GM23248 (cell line): ENCODE results near the gene IQGAP2. TPM values are rescaled to one million over a fixed set of nuclear protein-coding genes. Genes with fewer than 3 reads are reported as not detected.
A peak's percentile ranks its signal among the peaks of the same experiment; 100 is the strongest.

Source experiments
- DNase-seq: peaks from one replicate; pipeline ENCODE4 v3.0.0-alpha.2; 2015
- H2AFZ ChIP-seq: fragments of 200-600 bp; sonication (generic); 2 replicates; pipeline ENCODE4 v1.6.1; 2016; ENCODE audit warnings: antibody characterized with exemption
- H3F3A ChIP-seq: fragments of 200-600 bp; sonication (generic); 2 replicates; pipeline ENCODE4 v1.6.1; 2016; ENCODE audit warnings: mild to moderate bottlenecking, antibody characterized with exemption, mixed run types; ENCODE audit not compliant: insufficient read depth
- H3K27ac ChIP-seq: fragments of 200-600 bp; sonication (generic); 2 replicates; pipeline ENCODE4 v1.5.1; 2016; ENCODE audit warnings: mild to moderate bottlenecking
- H3K27me3 ChIP-seq: fragments of 200-600 bp; sonication (generic); replicated peaks from 2 replicates; pipeline ENCODE4 v1.6.1; 2016; ENCODE audit warnings: mild to moderate bottlenecking; ENCODE audit not compliant: insufficient read depth
- H3K36me3 ChIP-seq: fragments of 200-600 bp; sonication (generic); 2 replicates; pipeline ENCODE4 v1.6.1; 2016; ENCODE audit warnings: low read depth, mild to moderate bottlenecking
- H3K4me1 ChIP-seq: fragments of 200-600 bp; sonication (generic); 2 replicates; pipeline ENCODE4 v1.6.1; 2016; ENCODE audit warnings: mild to moderate bottlenecking; ENCODE audit not compliant: insufficient read depth
- H3K4me2 ChIP-seq: fragments of 200-600 bp; sonication (generic); one replicate; pipeline ENCODE4 v1.6.1; 2016; ENCODE audit warnings: mild to moderate bottlenecking; ENCODE audit not compliant: unreplicated experiment
- H3K4me3 ChIP-seq: fragments of 200-600 bp; sonication (generic); 2 replicates; pipeline ENCODE4 v1.5.1; 2016; ENCODE audit warnings: mild to moderate bottlenecking
- H3K79me2 ChIP-seq: fragments of 200-600 bp; sonication (generic); 2 replicates; pipeline ENCODE4 v1.6.1; 2016; ENCODE audit warnings: mild to moderate bottlenecking; ENCODE audit not compliant: insufficient read depth
- H3K9ac ChIP-seq: fragments of 200-600 bp; sonication (generic); 2 replicates; pipeline ENCODE4 v1.6.1; 2016; ENCODE audit warnings: mild to moderate bottlenecking
- H3K9me2 ChIP-seq: fragments of 200-600 bp; sonication (generic); 2 replicates; pipeline ENCODE4 v1.6.1; 2016; ENCODE audit warnings: mixed run types, mild to moderate bottlenecking, moderate library complexity; ENCODE audit not compliant: insufficient read depth
- H3K9me3 ChIP-seq: fragments of 200-600 bp; sonication (generic); one replicate; pipeline ENCODE4 v1.6.1; 2017; ENCODE audit warnings: low read depth
- H4K20me1 ChIP-seq: fragments of 200-600 bp; sonication (generic); 2 replicates; pipeline ENCODE4 v1.6.0; 2016; ENCODE audit not compliant: insufficient read depth
- EZH2 ChIP-seq: fragments of 200-600 bp; sonication (generic); IDR thresholded peaks from 2 replicates; pipeline ENCODE4 v1.6.1; 2018; ENCODE audit warnings: antibody characterized with exemption, mild to moderate bottlenecking; ENCODE audit not compliant: insufficient read depth, poor library complexity, severe bottlenecking
- EZH2phosphoT487 ChIP-seq: fragments of 200-600 bp; sonication (generic); IDR thresholded peaks from 2 replicates; pipeline ENCODE4 v1.6.1; 2018; ENCODE audit warnings: antibody characterized with exemption, moderate library complexity, mild to moderate bottlenecking, low read depth; ENCODE audit not compliant: insufficient read depth
- WGBS, 2 experiments: methylation state at CpG; one replicate each; pipeline ENCODE4 v1.1.6; 2015 to 2017; ENCODE audit warnings: low lambda C conversion rate in 2 of 2, low coverage in 1 of 2; ENCODE audit errors: missing lambda C conversion rate in 2 of 2; 5-methylcytosine and 5-hydroxymethylcytosine counted together
- in situ Hi-C: fragments of 300-500 bp; cut with MboI; formaldehyde crosslinking; loops from 2 replicates; pipeline ENCODE4 v1.15.0; 2020
- polyA plus RNA-seq: library from polyadenylated mRNA; unstranded; fragments of >200 nt; fragmentation: Nextera tagmentation; extraction: Ambion mirVana; gene quantifications from 2 replicates; pipeline ENCODE4 v1.2.1, GENCODE V29; 2016
- total RNA-seq: library from RNA; depleted of rRNA; stranded (reverse); fragments of >200 nt; shearing (Covaris generic); gene quantifications from 2 replicates; pipeline ENCODE4 v1.2.3, GENCODE V29; 2014

IQGAP2 gene
- total and polyA plus RNA-seq, 2 experiments from 2014 or later = 0.11 TPM; not detected in 1

DNA sequence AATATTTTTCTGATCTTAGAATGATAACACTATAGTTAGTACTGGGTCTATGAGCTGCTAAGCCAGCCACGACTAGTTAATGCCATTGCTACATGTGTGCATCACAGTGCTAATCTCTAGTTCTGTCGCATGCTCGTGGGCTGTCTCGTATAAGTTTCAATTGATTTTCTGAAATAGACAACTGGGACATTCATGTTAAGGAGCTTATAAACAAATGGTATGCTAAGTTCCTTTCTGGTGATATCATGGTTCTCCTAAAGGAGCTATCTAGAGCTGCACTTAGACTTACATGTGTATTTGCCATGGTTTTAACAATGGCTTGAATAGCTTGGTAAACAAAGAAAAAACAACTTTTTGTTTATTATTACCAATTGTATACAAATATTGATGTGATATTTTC is 173.9 kb downstream of the IQGAP2 start:
- 55 to 60% methylated on average over 4 of the region's 4 CpGs for WGBS, 2 experiments
- Histone ChIP-seq H3K9me3 (no peaks in the 10 kb centered on the region), H3F3A (no peaks in the 10 kb centered on the region), H2AFZ (no peak overlapping the region), H3K27me3 (peaks cover 35% of the 10 kb centered on the region), H3K9ac (no peak overlapping the region), H3K9me2 (no peaks in the 10 kb centered on the region), H3K4me3 (no peak overlapping the region), H4K20me1 (no peaks in the 10 kb centered on the region), H3K27ac (no peak overlapping the region), H3K79me2 (no peaks in the 10 kb centered on the region), H3K36me3 (no peaks in the 10 kb centered on the region), H3K4me2 (no peak overlapping the region), H3K4me1 (no peaks in the 10 kb centered on the region)
- DNase-seq = no peak
- in situ Hi-C loops = no loop called here
- TF ChIP-seq EZH2 = no peak
- TF ChIP-seq EZH2phosphoT487 = no peak

DNA sequence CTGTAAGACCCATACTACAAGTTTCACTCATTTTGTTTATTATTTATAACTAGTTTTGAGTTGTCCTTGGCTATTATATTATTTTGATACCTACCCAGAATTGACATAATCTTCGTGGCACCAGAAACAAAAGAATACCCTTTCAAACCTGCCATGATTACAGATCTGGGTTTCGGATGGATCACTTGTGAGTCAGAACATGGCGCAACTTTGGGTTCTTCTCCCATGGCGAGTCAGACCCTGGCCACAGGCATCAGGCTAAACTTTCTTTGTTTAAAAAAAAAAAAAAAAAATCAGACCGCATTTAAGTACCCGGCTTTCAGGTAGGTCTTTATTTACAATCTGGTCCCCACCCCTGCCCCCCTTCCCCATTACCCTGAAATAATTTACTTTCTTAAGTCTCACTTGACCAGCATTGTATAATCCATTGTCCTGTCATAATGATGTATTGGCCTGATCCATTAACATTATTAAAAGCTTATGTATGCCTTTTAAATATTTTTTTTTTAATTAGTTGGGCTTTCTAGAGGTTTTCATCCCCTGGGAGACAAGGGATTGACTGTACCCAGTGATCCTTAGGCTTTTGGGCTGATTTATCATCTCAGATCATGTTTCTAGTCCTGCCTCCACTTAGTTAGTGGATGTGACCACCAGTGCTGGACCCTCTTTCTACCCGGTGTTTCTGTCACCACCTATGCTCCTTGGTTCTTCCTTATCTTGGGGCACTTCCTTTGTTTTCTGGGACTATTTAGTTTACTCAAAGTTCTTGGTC is 176.3 kb downstream of the IQGAP2 start:
- H3K4me3 ChIP-seq = no peak overlapping the region
- peaks cover 43% of the 10 kb centered on the region for H3K27me3 ChIP-seq
- H3F3A ChIP-seq = no peaks in the 10 kb centered on the region
- no peak overlapping the region for H3K27ac ChIP-seq
- no peaks in the 10 kb centered on the region for H3K79me2 ChIP-seq
- DNase-seq = peak; percentile 55
- H3K9me2 ChIP-seq = no peaks in the 10 kb centered on the region
- WGBS, 2 experiments = 37 to 41% methylated on average over 7 of the region's 7 CpGs
- no peaks in the 10 kb centered on the region for H3K9me3 ChIP-seq
- no peak overlapping the region for H2AFZ ChIP-seq
- H3K4me1 ChIP-seq = no peaks in the 10 kb centered on the region
- no peaks in the 10 kb centered on the region for H3K36me3 ChIP-seq
- TF ChIP-seq EZH2 = no peak
- no peak overlapping the region for H3K4me2 ChIP-seq
- in situ Hi-C loops = no loop called here
- H3K9ac ChIP-seq = no peak overlapping the region
- no peaks in the 10 kb centered on the region for H4K20me1 ChIP-seq

DNA sequence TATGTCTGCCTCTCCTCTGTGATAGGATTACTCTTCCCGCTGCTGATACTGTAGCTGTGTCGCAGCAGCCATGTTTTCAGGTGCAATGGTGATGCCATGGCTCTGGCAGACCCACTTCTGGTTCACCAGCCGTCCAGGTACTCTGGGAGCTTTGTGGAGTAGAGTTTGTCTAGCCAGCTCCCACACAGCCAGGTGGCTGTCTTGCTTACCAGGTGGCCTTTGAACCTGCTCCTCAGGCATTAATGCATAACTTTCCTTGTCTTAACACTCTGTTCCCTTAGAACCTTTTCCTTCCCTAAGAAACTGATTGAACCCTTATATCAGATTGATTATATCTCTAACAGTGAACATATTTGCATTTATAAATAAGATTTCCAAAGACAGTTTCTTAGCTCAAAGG is 177.9 kb downstream of the IQGAP2 start:
- Histone ChIP-seq H2AFZ (no peak overlapping the region), H3K4me3 (no peak overlapping the region), H3K27me3 (peaks cover 45% of the 10 kb centered on the region), H3K27ac (no peak overlapping the region), H3K9me2 (no peaks in the 10 kb centered on the region), H3K4me1 (no peaks in the 10 kb centered on the region), H4K20me1 (no peaks in the 10 kb centered on the region), H3K9ac (no peak overlapping the region), H3K36me3 (no peaks in the 10 kb centered on the region), H3K9me3 (no peaks in the 10 kb centered on the region), H3F3A (no peaks in the 10 kb centered on the region), H3K79me2 (no peaks in the 10 kb centered on the region), H3K4me2 (no peak overlapping the region)
- in situ Hi-C loops = no loop called here
- no peak for DNase-seq
- TF ChIP-seq EZH2phosphoT487 (no peak), EZH2 (no peak)
- 63 to 64% methylated on average over 3 of the region's 3 CpGs for WGBS, 2 experiments

DNA sequence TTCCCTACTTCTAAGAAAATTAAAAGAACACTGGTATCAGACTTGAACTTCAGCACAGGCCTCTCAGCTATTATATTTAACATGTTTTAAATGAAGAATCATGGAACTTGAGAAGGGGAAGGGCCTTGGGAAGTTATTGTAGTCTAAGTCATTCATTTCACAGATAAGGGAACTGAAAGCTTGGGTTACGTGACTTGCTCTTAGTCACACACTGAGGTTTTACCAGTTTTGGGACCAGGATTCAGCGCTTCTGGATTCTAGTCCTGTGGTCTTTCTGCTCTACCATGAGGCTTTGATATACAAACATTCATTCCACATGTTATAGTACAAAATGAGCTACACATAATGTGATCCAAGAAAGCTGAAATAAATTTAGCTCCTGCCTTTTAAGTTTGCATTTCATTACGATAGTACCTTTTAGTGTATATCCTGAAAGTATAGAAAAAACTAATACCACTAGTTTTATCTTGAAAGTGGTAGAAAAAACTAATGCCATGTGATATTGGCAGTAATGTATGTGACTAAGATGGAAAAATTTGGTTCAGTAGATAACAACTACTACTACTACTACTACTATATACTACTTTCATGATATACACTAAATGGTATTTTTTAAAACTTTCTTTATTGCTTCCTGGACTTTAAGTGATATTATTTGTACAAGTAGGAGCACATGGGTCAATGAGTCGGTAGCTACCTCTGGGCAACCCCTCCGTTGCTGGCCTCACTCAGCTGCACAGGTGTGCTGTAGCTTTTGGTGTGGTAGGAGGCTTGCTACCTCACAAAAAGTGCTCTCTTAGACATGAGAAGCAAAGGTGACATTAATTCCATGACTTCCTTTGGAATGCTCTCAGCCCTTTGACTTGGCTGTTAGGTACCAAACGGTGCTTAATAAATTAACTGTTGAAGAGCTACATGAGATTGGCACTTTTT is 179.4 kb downstream of the IQGAP2 start:
- Histone ChIP-seq H3K4me3 (no peak overlapping the region), H2AFZ (no peak overlapping the region), H3K4me2 (no peak overlapping the region), H3F3A (no peaks in the 10 kb centered on the region), H3K9me3 (no peaks in the 10 kb centered on the region), H3K27ac (no peak overlapping the region), H4K20me1 (no peaks in the 10 kb centered on the region), H3K9me2 (no peaks in the 10 kb centered on the region), H3K36me3 (no peaks in the 10 kb centered on the region), H3K27me3 (peaks cover 38% of the 10 kb centered on the region), H3K9ac (no peak overlapping the region), H3K79me2 (no peaks in the 10 kb centered on the region), H3K4me1 (no peaks in the 10 kb centered on the region)
- DNase-seq = no peak
- TF ChIP-seq EZH2 = no peak
- TF ChIP-seq EZH2phosphoT487 = no peak
- in situ Hi-C loops = no loop called here
- WGBS, 2 experiments = 47 to 48% methylated on average over 6 of the region's 6 CpGs
